GM12873 (cell line): ENCODE measurements around the gene SSBP2.

ENCODE experiments used
- TF ChIP-seq, protein P1 (sequence below): IDR thresholded peaks from 2 replicates; pipeline ENCODE4 v1.5.1; 2012; ENCODE audit warnings: low read depth, mild to moderate bottlenecking, moderate library complexity, low read length, control low read depth; ENCODE audit not compliant: insufficient read depth; ENCODE audit errors: missing control alignments

SSBP2 gene

DNA sequence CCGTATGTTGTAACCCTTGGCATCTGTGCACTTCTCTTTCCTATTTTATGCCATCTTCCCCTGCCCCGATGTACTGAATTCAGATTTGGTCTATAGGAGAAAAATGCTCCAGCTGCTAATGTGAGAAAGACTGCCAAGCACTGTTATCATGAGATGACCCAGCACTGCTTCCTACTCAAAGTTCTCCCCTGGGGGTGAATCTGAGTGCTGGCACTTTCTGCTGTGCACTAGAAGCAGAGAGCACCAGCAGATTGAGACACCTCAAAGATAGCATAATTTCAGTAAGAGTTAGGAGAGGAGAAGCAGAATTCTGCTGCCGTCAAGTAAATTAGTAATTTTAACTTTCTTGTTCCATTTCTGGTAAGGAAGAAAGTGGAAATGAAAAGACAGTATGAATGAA, 264.2 kb downstream of the SSBP2 start:
- TF ChIP-seq, protein P1, sequence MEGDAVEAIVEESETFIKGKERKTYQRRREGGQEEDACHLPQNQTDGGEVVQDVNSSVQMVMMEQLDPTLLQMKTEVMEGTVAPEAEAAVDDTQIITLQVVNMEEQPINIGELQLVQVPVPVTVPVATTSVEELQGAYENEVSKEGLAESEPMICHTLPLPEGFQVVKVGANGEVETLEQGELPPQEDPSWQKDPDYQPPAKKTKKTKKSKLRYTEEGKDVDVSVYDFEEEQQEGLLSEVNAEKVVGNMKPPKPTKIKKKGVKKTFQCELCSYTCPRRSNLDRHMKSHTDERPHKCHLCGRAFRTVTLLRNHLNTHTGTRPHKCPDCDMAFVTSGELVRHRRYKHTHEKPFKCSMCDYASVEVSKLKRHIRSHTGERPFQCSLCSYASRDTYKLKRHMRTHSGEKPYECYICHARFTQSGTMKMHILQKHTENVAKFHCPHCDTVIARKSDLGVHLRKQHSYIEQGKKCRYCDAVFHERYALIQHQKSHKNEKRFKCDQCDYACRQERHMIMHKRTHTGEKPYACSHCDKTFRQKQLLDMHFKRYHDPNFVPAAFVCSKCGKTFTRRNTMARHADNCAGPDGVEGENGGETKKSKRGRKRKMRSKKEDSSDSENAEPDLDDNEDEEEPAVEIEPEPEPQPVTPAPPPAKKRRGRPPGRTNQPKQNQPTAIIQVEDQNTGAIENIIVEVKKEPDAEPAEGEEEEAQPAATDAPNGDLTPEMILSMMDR = no peak

DNA sequence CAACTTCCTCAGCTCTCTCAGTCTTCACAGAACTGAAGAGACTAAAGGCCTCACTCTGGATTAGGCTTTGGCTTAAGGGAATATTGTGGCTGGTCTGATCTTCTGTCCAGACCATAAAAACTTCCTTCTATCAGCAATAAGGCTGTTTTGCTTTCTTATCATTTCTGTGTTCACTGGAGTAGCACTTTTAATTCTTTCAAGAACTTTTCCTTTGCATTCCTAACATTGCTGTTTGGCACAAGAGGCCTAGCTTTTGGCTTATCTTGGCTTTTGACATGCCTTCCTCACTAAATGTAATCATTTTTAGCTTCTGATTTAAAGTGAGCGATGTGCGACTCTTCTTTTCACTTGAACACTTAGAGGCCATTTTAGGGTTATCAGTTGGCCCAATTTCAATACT, 268.3 kb downstream of the SSBP2 start:
- TF ChIP-seq, protein P1 = no peak

DNA sequence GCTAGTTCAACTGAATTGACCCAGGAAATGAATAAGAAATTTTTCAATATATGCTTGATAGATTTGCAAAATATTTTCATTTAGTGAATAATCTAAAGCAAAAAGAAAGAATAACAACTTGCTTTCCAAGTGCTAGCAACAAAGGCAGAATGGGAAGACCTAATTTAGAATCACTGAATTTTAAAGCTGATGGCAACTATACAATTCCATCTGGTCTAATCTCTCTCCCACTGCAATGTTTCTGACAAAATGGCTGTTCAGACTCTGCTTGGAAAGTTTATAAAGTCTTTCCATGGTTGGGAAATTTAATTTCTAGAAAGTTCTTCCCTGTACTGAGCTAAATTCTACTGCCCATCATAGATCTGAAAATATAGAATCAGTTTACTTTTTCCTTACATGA, 281.2 kb downstream of the SSBP2 start:
- TF ChIP-seq, protein P1 = no peak

DNA sequence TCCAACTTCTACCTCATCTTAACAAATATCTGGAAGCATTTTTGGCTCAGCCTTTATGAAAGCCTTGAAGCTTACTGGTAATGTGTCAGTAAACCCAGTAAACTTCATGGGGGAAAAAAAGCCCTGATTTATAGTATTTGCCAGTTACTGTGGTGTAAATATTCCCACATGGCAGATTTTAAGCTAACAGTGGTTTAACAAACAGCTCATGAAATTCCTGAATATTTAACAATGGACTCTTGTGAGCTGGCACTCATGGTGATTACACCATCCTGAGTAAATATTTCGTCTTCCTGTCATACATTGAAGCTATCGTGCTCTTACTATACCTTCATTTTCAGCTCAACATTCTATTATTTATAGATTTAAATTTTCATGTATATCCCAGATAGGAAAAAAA, 300.0 kb downstream of the SSBP2 start:
- TF ChIP-seq, protein P1 = no peak

DNA sequence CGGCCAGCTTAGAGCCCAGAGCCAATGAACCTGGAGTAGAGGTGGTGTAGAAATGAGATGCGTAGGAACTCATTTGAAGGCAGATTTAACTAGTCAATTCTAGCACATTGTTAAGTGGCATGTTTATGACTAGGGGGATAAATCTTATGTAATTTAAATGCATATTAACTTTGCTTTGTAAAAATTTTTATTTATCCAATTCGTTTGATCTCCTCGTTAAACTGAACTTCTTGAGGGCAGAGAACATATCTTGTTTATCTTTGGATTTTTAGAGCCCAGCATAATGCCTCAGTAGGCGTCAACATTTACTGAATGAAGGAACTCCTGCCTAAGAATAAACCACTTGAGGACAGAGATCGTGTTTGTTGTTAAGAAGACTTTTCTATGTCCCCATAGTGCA, 315.9 kb downstream of the SSBP2 start:
- TF ChIP-seq, protein P1 = no peak

DNA sequence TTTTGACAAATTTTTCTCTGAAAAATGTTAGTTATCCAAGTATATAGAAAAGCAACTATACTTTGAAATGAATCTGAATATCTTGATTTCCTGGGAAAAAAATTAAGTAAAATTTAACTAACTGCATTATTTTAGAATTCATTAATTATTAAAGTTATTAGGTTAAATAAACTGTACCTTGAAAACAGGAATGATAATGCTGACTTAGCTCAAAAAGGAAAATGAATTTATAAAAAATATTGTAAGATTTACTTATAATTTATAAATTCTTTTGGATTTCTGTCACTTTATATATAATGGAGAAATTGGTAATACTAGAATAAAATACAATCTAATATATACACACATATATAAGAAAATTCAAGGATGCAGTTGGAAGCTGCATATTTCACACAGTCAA, 320.9 kb downstream of the SSBP2 start:
- TF ChIP-seq, protein P1 = no peak

DNA sequence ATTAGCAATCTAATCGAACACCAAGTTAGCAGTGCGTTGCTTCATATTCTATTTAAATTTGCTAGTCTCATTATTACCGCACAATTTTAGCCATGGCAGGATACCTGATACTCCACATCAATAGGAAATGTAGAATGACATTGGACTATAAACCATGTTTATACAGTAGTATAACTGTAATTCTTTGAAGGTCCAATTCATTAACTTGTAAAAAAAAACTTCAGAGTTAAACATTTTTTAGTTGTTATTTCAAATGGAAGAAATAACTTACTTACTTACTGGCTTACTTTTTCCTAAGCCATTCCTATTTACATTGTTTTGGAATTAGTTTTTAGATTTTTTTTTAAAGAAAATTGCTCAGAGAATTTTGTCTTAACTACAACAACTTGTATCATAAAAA, 321.5 kb downstream of the SSBP2 start:
- TF ChIP-seq, protein P1 = no peak

DNA sequence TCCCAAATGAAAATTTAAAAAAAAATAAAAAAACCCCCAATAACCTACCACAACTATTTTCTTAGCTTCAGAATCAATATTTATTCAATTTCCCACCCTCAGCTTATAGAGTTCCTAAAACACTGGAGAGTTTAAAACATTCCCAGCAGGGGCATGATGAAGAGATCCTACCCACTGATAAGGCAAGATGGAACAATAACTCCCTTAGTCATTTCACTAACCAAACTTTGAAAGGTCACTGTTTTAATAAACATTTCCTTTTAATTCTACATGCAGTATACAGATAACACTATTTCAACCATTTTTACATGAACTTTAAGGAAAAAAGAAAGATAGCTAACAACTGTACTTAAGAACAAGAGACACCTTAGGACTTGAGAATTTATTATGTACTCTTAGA, 322.0 kb downstream of the SSBP2 start:
- TF ChIP-seq, protein P1 = no peak
